HFFc6 (cell line): ENCODE data around the gene KLHDC2. TPM values are rescaled to one million over a fixed set of nuclear protein-coding genes. Genes with fewer than 3 reads are reported as not detected.
"Not testable (repeated sequence)": the region's sequence is repeated elsewhere in the genome, so short reads cannot be mapped to it uniquely, and the experiment has no call there.

ENCODE experiments used
- DNase-seq: peaks from one replicate; pipeline ENCODE4 v3.0.0-alpha.2; 2018
- H3K27ac Mint-ChIP-seq: 2 replicates; pipeline ENCODE4 v1.8.0; 2020; ENCODE audit warnings: mild to moderate bottlenecking, mixed read lengths
- H3K27me3 Mint-ChIP-seq: 2 replicates; pipeline ENCODE4 v1.8.0; 2021; ENCODE audit warnings: mild to moderate bottlenecking, moderate library complexity, mixed read lengths; ENCODE audit not compliant: insufficient read depth
- H3K36me3 Mint-ChIP-seq: 2 replicates; pipeline ENCODE4 v1.8.0; 2021; ENCODE audit warnings: low read depth, mixed read lengths
- H3K4me1 Mint-ChIP-seq: 2 replicates; pipeline ENCODE4 v1.8.0; 2020; ENCODE audit warnings: low read depth, mixed read lengths
- H3K4me3 Mint-ChIP-seq: 2 replicates; pipeline ENCODE4 v1.8.0; 2020; ENCODE audit warnings: mild to moderate bottlenecking, moderate library complexity, mixed read lengths
- H3K9me3 Mint-ChIP-seq: 2 replicates; pipeline ENCODE4 v1.8.0; 2020; ENCODE audit warnings: mild to moderate bottlenecking, mixed read lengths
- total RNA-seq, 6 experiments: library from RNA; stranded (reverse); fragmentation: NEBNext Ultra II Directional; extraction: Animal tissue kit (Norgen Biotek cat#: 25700); gene quantifications; 2 replicates in 1 of 6; 3 replicates in 5 of 6; pipeline ENCODE4 v1.2.3, GENCODE V29; 2021
- TF ChIP-seq, protein P1 (sequence below): fragments of 200-600 bp; sonication (generic); IDR thresholded peaks from 2 replicates; pipeline ENCODE4 v1.5.0; 2021; ENCODE audit warnings: antibody characterized with exemption, mild to moderate bottlenecking

The KLHDC2 gene
- total RNA-seq, 6 experiments from 2014 or later = 29.8 to 35.5 (median 33.8) TPM

DNA sequence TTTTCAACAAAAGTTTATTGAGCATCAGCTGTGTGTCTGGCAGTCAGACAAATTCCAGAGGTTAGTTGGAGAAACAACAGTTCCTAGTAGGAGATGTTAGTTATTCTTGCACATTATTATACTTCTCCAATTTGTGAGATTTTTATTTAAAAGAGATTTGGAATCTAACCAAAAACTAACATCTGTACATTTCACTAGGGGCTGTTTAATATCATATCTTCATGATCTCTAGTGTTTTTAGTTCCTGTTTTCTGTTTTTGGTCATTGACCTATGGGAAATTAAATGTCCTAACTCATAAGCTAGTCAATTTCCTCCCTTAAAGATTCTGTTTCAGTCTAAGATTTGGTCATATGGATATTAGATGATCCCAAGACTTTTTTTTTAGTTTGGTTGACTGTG is 34.1 kb upstream of the KLHDC2 start:
- H3K4me1 Mint-ChIP-seq = no peaks in the 10 kb centered on the region
- no peak for DNase-seq

DNA sequence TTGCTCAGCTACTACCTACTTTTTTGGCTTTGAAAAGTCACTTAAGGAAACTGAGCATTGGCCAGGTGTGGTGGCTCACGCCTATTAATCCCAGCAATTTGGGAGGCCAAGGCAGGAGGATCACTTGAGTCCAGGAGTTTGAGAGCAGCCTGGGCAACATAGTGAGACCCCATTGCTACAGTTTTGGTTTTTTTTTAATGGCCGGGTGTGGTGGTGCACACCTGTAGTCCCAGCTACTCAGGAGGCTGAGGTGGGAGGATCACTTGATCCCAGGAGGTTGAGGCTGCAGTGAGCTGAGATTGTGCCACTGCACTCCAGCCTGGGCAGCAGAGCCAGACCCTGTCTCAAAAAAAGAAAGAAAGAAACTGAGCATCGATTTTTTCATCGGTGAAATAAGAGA is 32.3 kb upstream of the KLHDC2 start:
- not testable (repeated sequence) for H3K27me3 Mint-ChIP-seq, DNase-seq, H3K27ac Mint-ChIP-seq, H3K36me3 Mint-ChIP-seq, H3K4me3 Mint-ChIP-seq, H3K4me1 Mint-ChIP-seq, H3K9me3 Mint-ChIP-seq

More for the DNA sequence above, 34.1 kb upstream of the KLHDC2 start:
- H3K27ac Mint-ChIP-seq = no peak overlapping the region
- no peaks in the 10 kb centered on the region for H3K27me3 Mint-ChIP-seq
- no peak overlapping the region for H3K4me3 Mint-ChIP-seq
- TF ChIP-seq, protein P1, sequence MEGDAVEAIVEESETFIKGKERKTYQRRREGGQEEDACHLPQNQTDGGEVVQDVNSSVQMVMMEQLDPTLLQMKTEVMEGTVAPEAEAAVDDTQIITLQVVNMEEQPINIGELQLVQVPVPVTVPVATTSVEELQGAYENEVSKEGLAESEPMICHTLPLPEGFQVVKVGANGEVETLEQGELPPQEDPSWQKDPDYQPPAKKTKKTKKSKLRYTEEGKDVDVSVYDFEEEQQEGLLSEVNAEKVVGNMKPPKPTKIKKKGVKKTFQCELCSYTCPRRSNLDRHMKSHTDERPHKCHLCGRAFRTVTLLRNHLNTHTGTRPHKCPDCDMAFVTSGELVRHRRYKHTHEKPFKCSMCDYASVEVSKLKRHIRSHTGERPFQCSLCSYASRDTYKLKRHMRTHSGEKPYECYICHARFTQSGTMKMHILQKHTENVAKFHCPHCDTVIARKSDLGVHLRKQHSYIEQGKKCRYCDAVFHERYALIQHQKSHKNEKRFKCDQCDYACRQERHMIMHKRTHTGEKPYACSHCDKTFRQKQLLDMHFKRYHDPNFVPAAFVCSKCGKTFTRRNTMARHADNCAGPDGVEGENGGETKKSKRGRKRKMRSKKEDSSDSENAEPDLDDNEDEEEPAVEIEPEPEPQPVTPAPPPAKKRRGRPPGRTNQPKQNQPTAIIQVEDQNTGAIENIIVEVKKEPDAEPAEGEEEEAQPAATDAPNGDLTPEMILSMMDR = no peak
- no peaks in the 10 kb centered on the region for H3K9me3 Mint-ChIP-seq
- no peaks in the 10 kb centered on the region for H3K36me3 Mint-ChIP-seq

DNA sequence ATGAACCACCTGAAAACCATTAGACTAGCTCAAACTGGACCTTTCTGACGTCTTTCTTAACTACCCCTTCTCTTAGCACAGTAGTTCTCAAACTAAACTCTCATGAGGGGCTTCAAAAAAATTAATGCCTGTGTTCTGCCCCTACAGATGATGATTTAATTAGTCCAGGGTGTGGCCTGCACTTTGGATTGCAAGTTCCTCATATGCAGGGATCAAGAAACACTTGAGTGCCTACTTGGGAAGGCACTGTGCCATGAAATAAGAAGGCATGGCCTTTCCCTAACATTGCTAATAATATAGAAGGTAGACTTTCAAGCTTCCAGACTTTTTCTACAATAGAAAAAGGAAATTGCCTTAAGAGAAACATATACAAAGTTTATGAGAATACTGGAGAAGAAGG is 22.8 kb upstream of the KLHDC2 start:
- TF ChIP-seq, protein P1 = no peak
- H3K4me3 Mint-ChIP-seq = no peak overlapping the region
- H3K27me3 Mint-ChIP-seq = no peaks in the 10 kb centered on the region
- no peaks in the 10 kb centered on the region for H3K9me3 Mint-ChIP-seq
- no peaks in the 10 kb centered on the region for H3K4me1 Mint-ChIP-seq
- no peak overlapping the region for H3K27ac Mint-ChIP-seq
- no peaks in the 10 kb centered on the region for H3K36me3 Mint-ChIP-seq
- DNase-seq = no peak

DNA sequence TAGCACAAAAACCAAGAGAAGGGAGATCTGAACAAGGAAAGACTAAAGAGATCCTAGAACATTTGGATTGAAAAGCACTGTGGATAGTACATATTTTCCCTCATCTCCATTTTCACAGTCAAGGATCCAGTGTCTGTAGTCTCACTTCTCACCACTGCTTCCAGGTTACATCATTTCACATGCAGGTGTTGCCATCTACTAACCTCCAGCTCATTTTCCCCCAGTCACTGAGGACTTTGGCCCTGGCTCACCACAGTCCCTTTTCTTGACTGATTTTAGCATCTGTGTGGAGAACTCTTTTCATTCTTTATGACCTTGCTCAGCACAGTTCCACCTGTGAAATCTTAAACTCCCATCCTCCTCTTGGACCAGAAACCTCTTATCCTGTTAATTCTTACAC is 21.5 kb upstream of the KLHDC2 start:
- H3K27ac Mint-ChIP-seq, H3K36me3 Mint-ChIP-seq, H3K4me3 Mint-ChIP-seq, H3K27me3 Mint-ChIP-seq, H3K9me3 Mint-ChIP-seq, DNase-seq, H3K4me1 Mint-ChIP-seq: not testable (repeated sequence)

DNA sequence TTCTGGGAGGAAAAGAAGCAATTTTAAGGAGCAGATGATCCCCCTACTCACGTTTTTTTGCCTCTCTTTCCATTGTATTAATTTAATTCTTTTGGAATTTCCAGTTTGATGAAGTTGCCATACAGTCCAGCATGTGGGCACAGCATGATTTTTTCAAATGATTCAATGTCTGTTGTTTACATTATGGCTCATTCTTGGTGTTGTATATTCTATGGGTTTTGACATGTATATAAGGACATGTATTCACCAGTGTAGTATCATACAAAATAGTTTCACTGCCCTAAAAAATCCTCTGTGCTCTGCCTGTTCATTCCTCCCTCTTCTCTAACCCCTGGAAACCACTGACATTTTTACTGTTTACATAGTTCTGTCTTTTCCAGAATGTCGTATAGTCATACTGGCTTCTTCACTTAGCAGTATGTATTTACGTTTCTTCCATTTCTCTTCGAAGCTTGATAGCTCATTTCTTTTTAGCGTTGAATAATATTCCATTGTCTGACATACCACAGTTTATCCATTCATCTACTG is 13.3 kb upstream of the KLHDC2 start:
- Mint-ChIP-seq H3K4me1 (peaks cover 6% of the 10 kb centered on the region; the same call in 1 of the 2 replicates), H3K27me3 (no peaks in the 10 kb centered on the region; the same call in 1 of the 2 replicates), H3K36me3 (no peaks in the 10 kb centered on the region), H3K4me3 (no peak overlapping the region), H3K9me3 (no peaks in the 10 kb centered on the region), H3K27ac (no peak overlapping the region)
- no peak for DNase-seq
- TF ChIP-seq, protein P1 = no peak

DNA sequence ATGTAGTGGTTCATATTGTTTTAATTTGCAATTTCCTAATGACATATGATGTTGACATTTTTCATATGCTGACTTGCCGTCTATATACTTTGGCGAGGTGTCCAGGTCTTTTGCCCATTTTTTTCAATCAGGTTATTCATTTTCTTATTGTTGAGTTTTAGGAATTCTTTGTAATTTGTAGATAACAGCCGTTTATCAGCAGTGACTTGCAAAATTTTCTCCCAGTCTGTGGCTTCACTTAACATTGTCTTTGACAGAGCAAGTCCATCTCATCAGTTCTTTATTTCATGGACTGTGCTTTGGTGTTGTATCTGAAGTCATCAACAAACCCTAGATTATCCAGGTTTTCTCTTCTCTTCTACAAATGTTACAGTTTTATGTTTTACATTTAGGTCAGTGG is 12.6 kb upstream of the KLHDC2 start:
- H3K27me3 Mint-ChIP-seq = no peaks in the 10 kb centered on the region; the same call in 1 of the 2 replicates
- H3K4me1 Mint-ChIP-seq = peaks cover 6% of the 10 kb centered on the region; the same call in 1 of the 2 replicates
- H3K27ac Mint-ChIP-seq = no peak overlapping the region
- TF ChIP-seq, protein P1 = no peak
- no peaks in the 10 kb centered on the region for H3K36me3 Mint-ChIP-seq
- no peak for DNase-seq
- no peak overlapping the region for H3K4me3 Mint-ChIP-seq
- no peaks in the 10 kb centered on the region for H3K9me3 Mint-ChIP-seq
